Gastrocnemius medialis (tissue), 4 donors: ENCODE results near the gene DYNLRB1. TPM values are rescaled to one million over a fixed set of nuclear protein-coding genes. Genes with fewer than 3 reads are reported as not detected.

Source experiments
- ATAC-seq, 2 donors: fragments of 150-250 bp; one replicate each; pipeline ENCODE4 v1.9.1; 2016
- DNase-seq, 2 donors: peaks; one replicate each; pipeline ENCODE4 v3.0.0-alpha.2; 2019
- H3K27ac ChIP-seq, 4 donors: fragments of 200-600 bp; sonication (generic); 1 replicate in 1 of 4; 2 replicates in 3 of 4; pipeline ENCODE4 v1.5.1; 2016 to 2018; ENCODE audit warnings: mild to moderate bottlenecking in 2 of 4, moderate library complexity in 1 of 4
- H3K27me3 ChIP-seq, 3 donors: fragments of 200-600 bp; sonication (generic) in 2 of 3; 1 replicate in 1 of 3; 2 replicates in 2 of 3; pipeline versions ENCODE4 v1.5.1 to v1.6.0; 2016 to 2019; ENCODE audit warnings: mild to moderate bottlenecking in 1 of 3, moderate library complexity in 1 of 3
- H3K36me3 ChIP-seq, 2 donors: fragments of 200-600 bp; sonication (generic) in 1 of 2; one replicate each; pipeline ENCODE4 v1.5.1; 2017 to 2018
- H3K4me1 ChIP-seq, 2 donors: fragments of 200-600 bp; sonication (generic) in 1 of 2; one replicate each; pipeline ENCODE4 v1.5.1; 2016 to 2017; ENCODE audit warnings: mild to moderate bottlenecking in 2 of 2
- H3K4me3 ChIP-seq, 4 donors: fragments of 200-600 bp; sonication (generic) in 3 of 4; 1 replicate in 1 of 4; 2 replicates in 3 of 4; pipeline ENCODE4 v1.5.1; 2016 to 2019; ENCODE audit warnings: mild to moderate bottlenecking in 2 of 4
- H3K9me3 ChIP-seq, 3 donors: fragments of 200-600 bp; sonication (generic) in 2 of 3; 1 replicate in 1 of 3; 2 replicates in 2 of 3; pipeline ENCODE4 v1.5.1; 2016 to 2019
- CTCF ChIP-seq, 5 experiments: fragments of 450-650 bp in 3 of 5; fragments of 200-600 bp in 2 of 5; sonication (generic) in 2 of 5; IDR thresholded peaks in 4 of 5; conservative IDR thresholded peaks in 1 of 5; 1 replicate in 4 of 5; 2 replicates in 1 of 5; pipeline ENCODE4 v1.5.1; 2016 to 2019; ENCODE audit warnings: antibody characterized with exemption in 5 of 5, mild to moderate bottlenecking in 3 of 5, moderate library complexity in 3 of 5
- POLR2A ChIP-seq, 2 donors: fragments of 450-650 bp; IDR thresholded peaks; one replicate each; pipeline ENCODE4 v1.6.1; 2017; ENCODE audit warnings: antibody characterized with exemption in 2 of 2, mild to moderate bottlenecking in 2 of 2, moderate library complexity in 2 of 2
- in situ Hi-C, 4 donors: fragments of 200-750 bp; cut with MboI; loops; one replicate each; pipeline versions ENCODE4 v1.15.0 to v1.8.0; 2017; ENCODE audit warnings: low sequenced_read_pairs in 4 of 4
- intact Hi-C: fragments of 100-400 bp; cut with DNase I; formaldehyde crosslinking; loops from one replicate; pipeline ENCODE4 v1.15.1; 2023; ENCODE audit warnings: low total_unique reads
- total RNA-seq, 4 donors: library from RNA; depleted of rRNA; stranded (reverse); fragments of >200 nt; gene quantifications; one replicate each; pipeline versions ENCODE4 v1.1.0 to v1.2.3, GENCODE V29; 2016

DYNLRB1 gene
- total RNA-seq, 4 donors from 2014 or later, result 115 to 216 (median 142) TPM

GRCh38 chr20:34534391-34535165, 18.4 kb downstream of the DYNLRB1 start:
- H3K36me3 ChIP-seq, result peaks cover 0 to 66% of the 10 kb centered on the region in 2 donors

DNA sequence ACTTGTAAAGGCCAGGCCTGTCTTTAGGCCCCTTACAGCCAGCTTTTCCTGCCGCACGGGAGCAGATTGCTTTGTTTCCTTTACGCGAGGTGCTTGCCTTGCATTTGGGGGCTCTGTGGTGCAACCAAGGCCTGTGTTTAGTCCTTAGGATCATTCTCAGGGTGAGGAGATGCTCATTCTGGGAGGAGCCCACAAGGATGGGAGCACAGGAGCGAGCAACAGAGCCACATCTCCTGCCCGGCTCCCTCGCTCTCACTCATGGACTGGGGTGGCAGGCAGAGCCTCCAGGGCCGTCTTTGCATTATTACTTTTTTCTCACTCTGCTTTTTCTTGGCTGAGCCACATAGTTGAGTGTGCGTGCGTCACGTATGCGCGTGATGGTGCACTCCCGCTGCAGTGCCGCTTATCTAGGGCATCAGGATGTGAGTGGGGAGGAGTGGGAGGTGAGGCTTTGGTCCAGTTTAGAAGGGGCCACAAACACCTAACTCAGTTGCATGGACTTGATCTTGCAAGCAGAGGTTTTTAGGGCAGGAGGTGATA, 19.1 kb downstream of the DYNLRB1 start:
- H3K36me3 ChIP-seq, result peaks cover 0 to 62% of the 10 kb centered on the region in 2 donors
- H3K27me3 ChIP-seq, result no peaks in the 10 kb centered on the region
- H3K4me3 ChIP-seq, result no peak overlapping the region
- peaks cover 8 to 17% of the 10 kb centered on the region in 2 donors for H3K4me1 ChIP-seq
- H3K27ac ChIP-seq, result no peak overlapping the region
- in situ Hi-C loops, result loop anchor here in 1 of 4 donors (25.0 kb wide), 1 partner anchor 177 kb away; the partner anchor contains the start of gene TP53INP2
- H3K9me3 ChIP-seq, result no peaks in the 10 kb centered on the region
- ATAC-seq (no peak), DNase-seq (no peak)
- TF ChIP-seq POLR2A (IDR thresholded peaks at IDR 0.05), result no peak
- TF ChIP-seq CTCF (IDR thresholded peaks at IDR 0.05 in 4 of 5, conservative IDR thresholded peaks at IDR 0.05 in 1 of 5), result no peak
- intact Hi-C loops, result loop anchor here (5.0 kb wide), 1 partner anchor 172 kb away; no protein-coding TSS in a partner anchor

More at GRCh38 chr20:34534391-34535165, 18.4 kb downstream of the DYNLRB1 start:
- no peaks in the 10 kb centered on the region for H3K9me3 ChIP-seq
- no peak overlapping the region for H3K27ac ChIP-seq
- peaks cover 14 to 17% of the 10 kb centered on the region in 2 donors for H3K4me1 ChIP-seq
- ATAC-seq (no peak), DNase-seq (no peak)
- in situ Hi-C loops, result loop anchor here in 1 of 4 donors (25.0 kb wide), 1 partner anchor 178 kb away; the partner anchor contains the start of gene TP53INP2
- H3K27me3 ChIP-seq, result no peaks in the 10 kb centered on the region
- TF ChIP-seq POLR2A (IDR thresholded peaks at IDR 0.05), result no peak
- intact Hi-C loops, result loop anchor here (5.0 kb wide), 1 partner anchor 173 kb away; no protein-coding TSS in a partner anchor
- H3K4me3 ChIP-seq, result no peak overlapping the region

- DNase-seq (no peak), ATAC-seq (no peak)
- peaks cover 0 to 62% of the 10 kb centered on the region in 2 donors for H3K36me3 ChIP-seq
- intact Hi-C loops (loop anchor here (5.0 kb wide), 1 partner anchor 171 kb away; no protein-coding TSS in a partner anchor), in situ Hi-C loops (loop anchor here in 1 of 4 donors (25.0 kb wide), 1 partner anchor 176 kb away; the partner anchor contains the start of gene TP53INP2)
- no peaks in the 10 kb centered on the region for H3K9me3 ChIP-seq
- H3K27ac ChIP-seq, result no peak overlapping the region
- TF ChIP-seq POLR2A (IDR thresholded peaks at IDR 0.05) (no peak), CTCF (IDR thresholded peaks at IDR 0.05 in 4 of 5, conservative IDR thresholded peaks at IDR 0.05 in 1 of 5) (no peak)
- H3K4me1 ChIP-seq, result peaks cover 8 to 17% of the 10 kb centered on the region in 2 donors
- H3K4me3 ChIP-seq, result no peak overlapping the region
- no peaks in the 10 kb centered on the region for H3K27me3 ChIP-seq
Observed at GRCh38 chr20:34535857-34536256, 19.6 kb downstream of the DYNLRB1 start.

GRCh38 chr20:34536798-34537394, 20.7 kb downstream of the DYNLRB1 start:
- H3K9me3 ChIP-seq, result no peaks in the 10 kb centered on the region
- DNase-seq (peak in 1 of 2 donors; percentile 39), ATAC-seq (no peak)
- in situ Hi-C loops (loop anchor here in 1 of 4 donors (25.0 kb wide), 1 partner anchor 175 kb away; the partner anchor contains the start of gene TP53INP2), intact Hi-C loops (loop anchor here (5.0 kb wide), 1 partner anchor 170 kb away; no protein-coding TSS in a partner anchor)
- no peak overlapping the region for H3K4me3 ChIP-seq
- no peak overlapping the region for H3K27ac ChIP-seq
- peaks cover 0 to 69% of the 10 kb centered on the region in 2 donors for H3K36me3 ChIP-seq
- no peaks in the 10 kb centered on the region for H3K27me3 ChIP-seq
- TF ChIP-seq CTCF (IDR thresholded peaks at IDR 0.05 in 4 of 5, conservative IDR thresholded peaks at IDR 0.05 in 1 of 5) (peak in 3 of 5 experiments; percentile 12 to 42 (median 33)), POLR2A (IDR thresholded peaks at IDR 0.05) (no peak)
- H3K4me1 ChIP-seq, result peaks cover 8 to 17% of the 10 kb centered on the region in 2 donors
